ENCODE measurements around the gene ZMIZ1.

GRCh38 chr10:79165070-79165778 is 96.5 kb downstream of the ZMIZ1 start:
- TF ChIP-seq SIN3A (IDR thresholded peaks at IDR 0.05; ENCODE audit: borderline replicate concordance, insufficient read depth, low read length) (no peak), POLR2AphosphoS5 (IDR thresholded peaks at IDR 0.05; ENCODE audit: low read depth, low read length) (no peak), FOXP2 (optimal IDR thresholded peaks at IDR 0.05; ENCODE audit: borderline replicate concordance, extremely low read depth, extremely low read length, insufficient read depth) (no peak), TAF1 (IDR thresholded peaks at IDR 0.05; ENCODE audit: borderline replicate concordance, insufficient read depth, low read length) (no peak)
- TF ChIP-seq, protein P1, sequence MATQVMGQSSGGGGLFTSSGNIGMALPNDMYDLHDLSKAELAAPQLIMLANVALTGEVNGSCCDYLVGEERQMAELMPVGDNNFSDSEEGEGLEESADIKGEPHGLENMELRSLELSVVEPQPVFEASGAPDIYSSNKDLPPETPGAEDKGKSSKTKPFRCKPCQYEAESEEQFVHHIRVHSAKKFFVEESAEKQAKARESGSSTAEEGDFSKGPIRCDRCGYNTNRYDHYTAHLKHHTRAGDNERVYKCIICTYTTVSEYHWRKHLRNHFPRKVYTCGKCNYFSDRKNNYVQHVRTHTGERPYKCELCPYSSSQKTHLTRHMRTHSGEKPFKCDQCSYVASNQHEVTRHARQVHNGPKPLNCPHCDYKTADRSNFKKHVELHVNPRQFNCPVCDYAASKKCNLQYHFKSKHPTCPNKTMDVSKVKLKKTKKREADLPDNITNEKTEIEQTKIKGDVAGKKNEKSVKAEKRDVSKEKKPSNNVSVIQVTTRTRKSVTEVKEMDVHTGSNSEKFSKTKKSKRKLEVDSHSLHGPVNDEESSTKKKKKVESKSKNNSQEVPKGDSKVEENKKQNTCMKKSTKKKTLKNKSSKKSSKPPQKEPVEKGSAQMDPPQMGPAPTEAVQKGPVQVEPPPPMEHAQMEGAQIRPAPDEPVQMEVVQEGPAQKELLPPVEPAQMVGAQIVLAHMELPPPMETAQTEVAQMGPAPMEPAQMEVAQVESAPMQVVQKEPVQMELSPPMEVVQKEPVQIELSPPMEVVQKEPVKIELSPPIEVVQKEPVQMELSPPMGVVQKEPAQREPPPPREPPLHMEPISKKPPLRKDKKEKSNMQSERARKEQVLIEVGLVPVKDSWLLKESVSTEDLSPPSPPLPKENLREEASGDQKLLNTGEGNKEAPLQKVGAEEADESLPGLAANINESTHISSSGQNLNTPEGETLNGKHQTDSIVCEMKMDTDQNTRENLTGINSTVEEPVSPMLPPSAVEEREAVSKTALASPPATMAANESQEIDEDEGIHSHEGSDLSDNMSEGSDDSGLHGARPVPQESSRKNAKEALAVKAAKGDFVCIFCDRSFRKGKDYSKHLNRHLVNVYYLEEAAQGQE (IDR thresholded peaks at IDR 0.05; ENCODE audit: insufficient read depth in 1 of 2, low read depth in 2 of 2, low read length in 2 of 2), result no peak
